Endometrial microvascular endothelial cells (primary cell): ENCODE measurements around the gene NEK6. TPM values are rescaled to one million over a fixed set of nuclear protein-coding genes. Genes with fewer than 3 reads are reported as not detected.

Experiments
- in situ Hi-C: cut with HindIII; loops from 2 replicates; pipeline ENCODE4 v1.10.0; 2017; ENCODE audit warnings: low sequenced_read_pairs, low pct_unique_long_range_greater_than_20kb; ENCODE audit errors: inconsistent ontology term
- total RNA-seq: library from RNA; depleted of rRNA; stranded (reverse); fragments of >200 nt; gene quantifications from one replicate; pipeline ENCODE4 v1.2.3, GENCODE V29; 2015; ENCODE audit errors: inconsistent ontology term

Gene NEK6
- total RNA-seq, 1 donor from 2014 or later = 40.0 TPM

DNA sequence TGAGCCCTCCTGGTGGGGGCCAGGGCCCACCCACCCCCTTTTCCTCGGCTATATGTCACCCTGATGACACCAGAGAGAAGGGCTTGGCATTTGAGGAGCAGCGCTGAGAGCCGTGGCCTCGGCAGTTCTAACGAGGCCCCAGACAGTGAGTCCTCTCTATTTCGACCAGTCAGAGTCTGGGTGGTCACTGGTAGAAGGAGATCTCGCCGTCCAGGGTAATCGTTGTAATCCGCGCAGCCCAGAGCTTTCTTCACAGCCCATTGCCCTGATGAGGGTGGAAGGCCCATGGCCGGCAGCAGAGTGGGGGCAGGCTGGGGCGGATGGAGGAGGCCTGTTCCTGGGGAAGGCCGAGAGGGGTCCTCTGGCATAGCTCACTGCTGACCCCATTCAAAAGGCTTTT, 87.3 kb downstream of the NEK6 start:
- in situ Hi-C loops = no loop called here

DNA sequence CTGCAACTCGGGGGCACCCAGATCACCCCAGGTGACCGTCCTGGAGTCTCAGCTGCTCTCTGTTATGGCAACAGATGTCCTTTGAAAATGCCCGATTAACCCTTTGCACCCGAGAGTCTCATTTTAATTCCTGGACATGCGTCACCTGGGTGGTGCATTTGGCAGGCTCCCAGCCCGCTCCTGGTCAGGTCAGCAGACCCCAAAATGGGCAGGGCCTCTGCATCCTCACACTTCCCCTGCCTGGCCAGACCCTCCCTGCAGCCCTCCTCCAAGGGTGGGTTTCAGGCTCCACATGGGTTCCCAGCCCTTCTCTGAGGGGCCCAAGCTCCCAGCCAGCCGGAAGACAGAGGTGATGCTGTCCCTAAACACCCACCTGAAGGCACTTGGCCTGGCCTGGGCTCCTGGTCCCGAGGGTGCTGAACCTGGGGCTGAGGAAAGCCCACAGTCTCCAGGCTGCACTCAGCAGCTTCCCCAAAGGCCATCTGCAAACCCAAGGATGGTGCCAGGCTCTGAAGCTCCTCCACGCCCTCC, 88.1 kb downstream of the NEK6 start:
- in situ Hi-C loops = no loop called here

- in situ Hi-C loops = no loop called here
These were observed 88.8 kb downstream of the NEK6 start for GRCh38 chr9:124346347-124347163.

- in situ Hi-C loops = no loop called here
These were observed 89.6 kb downstream of the NEK6 start for GRCh38 chr9:124347206-124347967.

DNA sequence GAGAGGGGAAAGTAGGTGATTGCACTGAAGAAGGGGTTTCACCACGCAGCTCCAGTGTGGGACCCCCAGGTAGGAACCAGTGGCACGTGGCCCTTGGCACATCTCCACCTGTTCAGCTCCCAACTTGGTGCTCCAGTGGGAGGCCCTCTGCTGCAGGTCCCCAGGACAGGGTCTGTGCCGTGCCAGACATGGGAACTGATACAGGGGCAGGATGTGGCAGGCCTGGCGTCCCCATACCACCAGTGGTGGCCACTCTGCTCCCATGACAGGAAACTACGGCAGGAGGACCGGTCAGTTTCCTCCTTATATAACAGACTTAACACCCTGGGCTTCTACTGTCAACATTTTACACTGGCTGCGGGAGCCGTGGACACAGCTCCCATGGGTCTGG, 90.2 kb downstream of the NEK6 start:
- in situ Hi-C loops = no loop called here

- in situ Hi-C loops = no loop called here
These were observed 90.6 kb downstream of the NEK6 start for GRCh38 chr9:124348363-124348762.

- in situ Hi-C loops = no loop called here
These were observed 91.1 kb downstream of the NEK6 start for GRCh38 chr9:124348831-124349230.

- in situ Hi-C loops = no loop called here
These were observed 91.5 kb downstream of the NEK6 start for GRCh38 chr9:124349267-124349666.

DNA sequence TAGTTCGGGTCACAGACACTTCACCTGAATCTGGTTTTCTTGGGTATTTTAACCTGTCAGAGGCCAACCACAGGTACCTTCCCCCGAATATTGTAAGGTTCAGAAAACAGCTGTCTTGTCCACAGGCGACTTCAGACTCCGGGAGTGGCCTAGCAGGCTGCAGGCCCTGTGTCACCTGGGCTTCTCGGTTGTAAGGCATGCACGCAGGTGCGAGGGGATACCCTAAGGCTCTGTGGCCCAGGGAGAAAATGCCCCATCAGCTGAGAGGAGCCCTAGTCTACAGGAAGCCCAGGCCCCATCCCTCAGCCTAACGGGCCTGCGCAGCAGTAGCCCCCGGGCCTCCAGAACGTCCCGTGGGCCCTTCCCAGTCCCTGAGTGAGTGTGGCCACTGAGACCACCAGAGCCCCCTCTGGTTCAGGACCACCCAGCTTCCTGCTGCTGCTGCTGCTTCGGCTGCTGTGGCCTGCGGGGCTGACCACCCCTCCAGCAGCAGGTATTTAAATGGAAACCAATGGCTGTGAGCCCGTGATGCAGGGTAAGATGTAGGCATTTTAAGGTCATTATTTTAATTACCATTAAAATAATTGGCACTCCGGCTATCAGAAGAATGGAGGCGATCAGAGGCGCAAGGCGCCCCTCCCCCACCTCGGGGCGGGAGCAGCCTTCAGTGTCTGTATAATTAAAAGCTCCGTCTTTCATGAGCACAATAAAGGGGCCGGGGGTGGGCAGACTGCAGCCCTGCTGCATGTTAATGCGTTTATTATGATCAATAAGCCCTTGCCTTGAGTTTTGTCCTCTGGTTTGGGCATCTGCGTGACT, 92.1 kb downstream of the NEK6 start:
- in situ Hi-C loops = no loop called here

GRCh38 chr9:124350494-124351263, 92.9 kb downstream of the NEK6 start:
- in situ Hi-C loops = no loop called here

GRCh38 chr9:124351672-124352468, 94.1 kb downstream of the NEK6 start:
- in situ Hi-C loops = no loop called here

GRCh38 chr9:124352616-124353015, 94.9 kb downstream of the NEK6 start:
- in situ Hi-C loops = no loop called here

GRCh38 chr9:124353166-124353768, 95.5 kb downstream of the NEK6 start:
- in situ Hi-C loops = no loop called here

DNA sequence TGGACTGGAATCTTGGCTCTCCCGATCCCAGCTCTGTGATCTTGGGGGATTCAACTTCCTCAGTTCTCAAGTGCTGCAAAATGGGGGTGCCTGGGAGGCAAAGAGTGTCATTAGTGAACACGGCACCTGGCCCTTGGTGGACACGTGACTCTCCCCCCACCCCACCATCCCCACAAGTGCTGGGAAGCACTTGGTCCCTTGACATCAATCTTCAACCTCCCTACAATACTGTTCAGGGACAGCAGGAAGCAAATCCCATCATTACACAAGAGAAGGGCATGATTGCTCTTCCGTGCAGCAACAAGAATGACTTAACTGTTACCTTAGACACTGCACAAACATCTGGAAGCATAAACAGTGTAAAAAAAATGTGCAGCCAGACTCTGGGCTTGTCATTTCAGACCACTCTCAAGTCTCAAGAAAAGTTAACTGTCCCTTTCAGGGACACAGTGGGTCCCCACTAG, 96.1 kb downstream of the NEK6 start:
- in situ Hi-C loops = no loop called here

DNA sequence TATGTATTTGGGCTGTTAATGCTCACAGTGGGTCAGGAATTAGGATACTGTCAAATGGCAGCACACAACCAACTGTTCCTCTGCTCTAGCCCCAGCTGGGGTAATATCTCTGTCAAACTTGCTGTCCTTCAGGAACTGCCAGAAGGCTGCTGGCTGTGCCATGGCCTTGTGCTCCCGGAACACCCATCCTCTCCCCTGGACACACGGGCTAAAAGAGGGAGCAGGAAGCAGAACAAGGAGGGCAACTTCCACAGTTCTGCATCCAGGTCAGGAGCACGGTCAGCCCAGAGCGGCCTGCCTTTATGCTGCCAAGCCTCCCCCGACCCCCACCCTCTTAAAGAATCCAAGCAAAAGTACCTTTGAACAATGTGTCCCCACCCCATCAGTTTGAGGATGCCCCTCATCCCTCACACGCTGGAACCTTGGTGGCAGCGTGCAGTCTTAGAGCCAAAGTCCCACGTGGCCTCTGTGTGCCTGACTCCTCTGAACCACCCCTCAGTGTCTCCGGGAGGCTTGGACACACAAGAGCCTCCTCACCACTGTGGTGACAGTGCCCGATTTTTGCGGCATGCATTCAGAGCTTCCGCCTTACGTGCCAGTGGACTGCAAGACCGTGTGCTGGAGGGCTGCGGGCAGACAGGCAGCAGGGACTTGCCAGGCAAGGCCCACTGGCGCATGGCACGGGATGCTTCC, 96.7 kb downstream of the NEK6 start:
- in situ Hi-C loops = no loop called here

GRCh38 chr9:124355039-124355940, 97.5 kb downstream of the NEK6 start:
- in situ Hi-C loops = no loop called here
